ENCODE results near the gene FBXW4.

Gene FBXW4

GRCh38 chr10:101619983-101620382 is 75.0 kb downstream of the FBXW4 start:
- H3K4me3 ChIP-seq (ENCODE audit: low read length, poor library complexity, severe bottlenecking), result no peak overlapping the region
- H3K36me3 ChIP-seq (ENCODE audit: insufficient read depth, low read length), result peaks cover 59% of the 10 kb centered on the region
- H4K20me1 ChIP-seq (ENCODE audit: insufficient read depth, low read length, poor library complexity, severe bottlenecking), result no peaks in the 10 kb centered on the region
- H3K9me3 ChIP-seq (ENCODE audit: insufficient read depth, low read depth, low read length), result no peaks in the 10 kb centered on the region
- no peaks in the 10 kb centered on the region for H3K27me3 ChIP-seq (ENCODE audit: insufficient read depth, low read length, poor library complexity, severe bottlenecking)
- no peak overlapping the region for H3K9ac ChIP-seq (ENCODE audit: low read depth, low read length, poor library complexity, severe bottlenecking)
- no peak for TF ChIP-seq EZH2phosphoT487 (IDR thresholded peaks at IDR 0.05; ENCODE audit: borderline replicate concordance)
- TF ChIP-seq CTCF (conservative IDR thresholded peaks at IDR 0.05; ENCODE audit: low read length), result no peak
- no peak overlapping the region for H2AFZ ChIP-seq (ENCODE audit: low read length)
- H3F3A ChIP-seq (ENCODE audit: low read depth), result no peaks in the 10 kb centered on the region
- no peaks in the 10 kb centered on the region for H3K79me2 ChIP-seq (ENCODE audit: insufficient read depth, low read length)
- H3K9me2 ChIP-seq (replicated peaks; ENCODE audit: low read depth, low read length), result no peaks in the 10 kb centered on the region
- H3K4me1 ChIP-seq (ENCODE audit: insufficient read depth, low read length, poor library complexity, severe bottlenecking), result peaks cover 6% of the 10 kb centered on the region
- no peak overlapping the region for H3K4me2 ChIP-seq (ENCODE audit: low read depth, low read length, poor library complexity, severe bottlenecking)

- no peaks in the 10 kb centered on the region for H3K27me3 ChIP-seq (ENCODE audit: insufficient read depth, low read length, poor library complexity, severe bottlenecking)
- TF ChIP-seq CTCF (conservative IDR thresholded peaks at IDR 0.05; ENCODE audit: low read length) (no peak), EZH2phosphoT487 (IDR thresholded peaks at IDR 0.05; ENCODE audit: borderline replicate concordance) (no peak)
- no peak overlapping the region for H3K9ac ChIP-seq (ENCODE audit: low read depth, low read length, poor library complexity, severe bottlenecking)
- H2AFZ ChIP-seq (ENCODE audit: low read length), result no peak overlapping the region
- no peaks in the 10 kb centered on the region for H3F3A ChIP-seq (ENCODE audit: low read depth)
- no peaks in the 10 kb centered on the region for H3K9me3 ChIP-seq (ENCODE audit: insufficient read depth, low read depth, low read length)
- H3K79me2 ChIP-seq (ENCODE audit: insufficient read depth, low read length), result no peaks in the 10 kb centered on the region
- no peak overlapping the region for H3K4me3 ChIP-seq (ENCODE audit: low read length, poor library complexity, severe bottlenecking)
- peaks cover 6% of the 10 kb centered on the region for H3K4me1 ChIP-seq (ENCODE audit: insufficient read depth, low read length, poor library complexity, severe bottlenecking)
- no peaks in the 10 kb centered on the region for H3K9me2 ChIP-seq (replicated peaks; ENCODE audit: low read depth, low read length)
- H3K36me3 ChIP-seq (ENCODE audit: insufficient read depth, low read length), result peaks cover 50% of the 10 kb centered on the region
- no peaks in the 10 kb centered on the region for H4K20me1 ChIP-seq (ENCODE audit: insufficient read depth, low read length, poor library complexity, severe bottlenecking)
- no peak overlapping the region for H3K4me2 ChIP-seq (ENCODE audit: low read depth, low read length, poor library complexity, severe bottlenecking)
These were observed 76.1 kb downstream of the FBXW4 start for GRCh38 chr10:101618871-101619270.

GRCh38 chr10:101617824-101618568 is 77.0 kb downstream of the FBXW4 start:
- Histone ChIP-seq H3K9me3 (ENCODE audit: insufficient read depth, low read depth, low read length) (no peaks in the 10 kb centered on the region), H3K4me1 (ENCODE audit: insufficient read depth, low read length, poor library complexity, severe bottlenecking) (peaks cover 6% of the 10 kb centered on the region), H3K4me2 (ENCODE audit: low read depth, low read length, poor library complexity, severe bottlenecking) (peak overlapping the region; percentile 4), H3K27me3 (ENCODE audit: insufficient read depth, low read length, poor library complexity, severe bottlenecking) (no peaks in the 10 kb centered on the region), H4K20me1 (ENCODE audit: insufficient read depth, low read length, poor library complexity, severe bottlenecking) (no peaks in the 10 kb centered on the region), H3F3A (ENCODE audit: low read depth) (no peaks in the 10 kb centered on the region), H3K79me2 (ENCODE audit: insufficient read depth, low read length) (no peaks in the 10 kb centered on the region), H3K4me3 (ENCODE audit: low read length, poor library complexity, severe bottlenecking) (no peak overlapping the region), H2AFZ (ENCODE audit: low read length) (no peak overlapping the region), H3K36me3 (ENCODE audit: insufficient read depth, low read length) (peaks cover 43% of the 10 kb centered on the region; the same call in 1 of the 2 replicates), H3K9ac (ENCODE audit: low read depth, low read length, poor library complexity, severe bottlenecking) (no peak overlapping the region), H3K9me2 (replicated peaks; ENCODE audit: low read depth, low read length) (no peaks in the 10 kb centered on the region)
- no peak for TF ChIP-seq CTCF (conservative IDR thresholded peaks at IDR 0.05; ENCODE audit: low read length)
- TF ChIP-seq EZH2phosphoT487 (IDR thresholded peaks at IDR 0.05; ENCODE audit: borderline replicate concordance), result no peak

Measured in Loucy (cell line).